ENCODE data around the gene POLR1G. TPM values are rescaled to one million over a fixed set of nuclear protein-coding genes. Genes with fewer than 3 reads are reported as not detected.
A peak's percentile ranks its signal among the peaks of the same experiment; 100 is the strongest.
"Not testable (repeated sequence)": the region's sequence is repeated elsewhere in the genome, so short reads cannot be mapped to it uniquely, and the experiment has no call there.

Gene POLR1G
- total RNA-seq, 1 experiment from 2014 or later: 12.7 TPM

DNA sequence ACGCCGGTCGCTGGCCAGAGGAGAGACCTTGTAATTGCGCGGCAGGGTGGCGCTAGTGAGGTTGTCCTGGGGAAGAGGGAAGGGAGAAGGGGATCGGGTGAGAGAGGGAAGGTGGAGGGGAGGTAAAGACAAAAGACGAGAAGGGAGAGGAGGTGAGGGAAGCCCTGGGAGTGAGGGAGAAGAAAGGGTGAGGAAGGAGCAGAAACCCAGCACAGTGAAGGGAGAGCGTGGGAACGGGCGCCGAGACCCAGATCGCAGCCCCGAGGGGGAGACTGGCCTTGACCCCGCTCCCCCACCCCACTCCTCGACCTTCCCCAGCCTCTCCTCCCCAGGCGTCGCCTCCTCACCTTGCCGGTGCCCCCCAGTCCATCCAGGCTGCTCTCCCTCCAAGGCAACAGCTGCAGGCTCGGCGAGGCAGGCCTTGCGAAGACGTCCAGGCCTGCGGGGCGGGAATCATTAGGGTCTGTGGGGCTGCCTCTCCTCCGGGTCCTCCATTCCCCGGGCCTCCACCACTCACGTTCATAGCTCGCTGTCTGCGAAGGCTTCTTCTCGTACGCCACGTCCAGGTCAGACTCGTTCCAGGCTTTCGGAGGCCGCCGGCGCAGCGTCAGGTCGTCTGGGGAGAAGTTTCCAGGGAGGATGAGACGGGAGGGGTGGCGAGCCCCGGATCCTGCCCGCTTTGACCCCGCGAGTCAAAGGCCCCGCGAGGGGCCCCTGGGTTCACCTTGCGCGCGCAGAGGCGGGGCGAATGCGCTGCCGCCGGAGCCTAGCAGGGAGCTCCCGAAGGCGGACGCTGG, 10.4 kb upstream of the POLR1G start:
- DNase-seq (ENCODE audit: extremely low read depth, low read depth): no peak

DNA sequence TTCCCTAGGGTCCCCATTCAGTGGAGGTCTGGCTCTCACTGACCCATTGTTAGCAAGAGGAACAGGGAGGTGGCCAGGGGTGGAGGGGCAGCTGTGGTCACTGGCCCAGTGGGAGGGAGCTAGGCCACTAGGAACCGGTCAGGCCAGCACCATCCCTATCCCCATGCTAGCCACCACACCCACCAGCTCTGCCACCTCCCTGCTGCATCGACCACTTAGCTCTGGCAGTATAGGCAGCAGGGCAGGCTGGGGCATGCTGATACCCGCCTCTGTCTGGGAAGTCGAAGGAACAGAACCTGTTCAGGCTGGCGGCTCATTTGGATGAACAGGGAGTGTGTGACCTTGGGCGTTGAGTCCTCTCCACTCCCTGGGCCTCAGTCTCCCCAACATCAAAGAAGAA, 6.3 kb upstream of the POLR1G start:
- DNase-seq (ENCODE audit: extremely low read depth, low read depth): no peak

DNA sequence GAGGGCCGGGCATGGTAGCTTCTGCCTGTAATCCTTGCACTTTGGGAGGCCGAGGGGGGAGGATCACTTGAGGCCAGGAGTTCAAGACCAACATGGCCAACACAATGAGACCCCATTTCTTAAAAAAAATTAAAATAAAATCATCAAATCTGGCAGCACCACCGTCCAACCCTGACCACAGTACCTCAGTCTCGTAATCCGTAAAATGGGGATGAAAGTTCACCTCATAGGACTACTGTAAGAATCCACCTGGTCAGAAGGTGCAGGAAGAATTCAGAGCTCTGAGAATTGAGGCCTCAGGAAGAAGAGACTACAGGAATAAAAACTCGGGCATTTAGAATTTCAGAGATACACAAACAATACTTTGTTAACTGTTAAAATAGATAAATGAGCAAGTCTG, 4.6 kb upstream of the POLR1G start:
- no peak for DNase-seq (ENCODE audit: extremely low read depth, low read depth)

DNA sequence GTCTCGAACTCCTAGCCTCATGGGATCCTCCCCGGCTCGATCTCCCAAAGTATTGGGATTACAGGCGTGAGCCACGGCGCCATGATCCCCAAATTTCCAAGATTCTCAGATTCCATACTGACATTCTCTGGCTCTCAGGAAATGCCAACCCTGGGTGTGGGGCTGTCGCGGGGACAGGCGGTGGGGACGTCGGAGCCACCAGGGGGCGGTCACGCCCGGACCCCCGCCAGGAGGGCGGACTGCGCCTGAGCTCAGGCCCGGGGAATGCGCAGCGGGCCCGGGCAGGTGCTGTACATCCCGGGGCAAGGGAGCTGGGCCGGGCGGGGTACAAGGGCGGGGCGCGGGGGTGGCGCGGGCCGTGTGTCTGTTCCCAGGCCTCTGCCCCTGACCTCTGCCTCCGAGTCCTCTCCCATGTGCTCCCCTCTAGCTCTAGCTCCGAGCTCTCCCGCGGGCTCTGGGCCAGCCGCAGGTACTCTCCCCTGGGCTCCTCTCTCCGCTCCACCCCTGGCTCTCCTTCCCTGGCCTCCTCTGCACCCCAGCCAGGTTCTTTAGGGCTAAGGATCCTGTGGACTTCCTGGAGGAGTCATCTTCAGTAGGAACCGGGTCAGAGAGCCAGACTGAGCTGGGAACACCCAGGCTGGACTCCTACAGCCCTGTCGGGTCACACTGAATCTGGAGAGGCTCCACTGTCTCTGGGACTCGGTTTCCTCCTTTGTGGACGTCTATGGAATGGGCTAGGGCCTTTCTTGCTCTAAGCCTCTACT, 4.0 kb upstream of the POLR1G start:
- DNase-seq (ENCODE audit: extremely low read depth, low read depth): peak; percentile 33

DNA sequence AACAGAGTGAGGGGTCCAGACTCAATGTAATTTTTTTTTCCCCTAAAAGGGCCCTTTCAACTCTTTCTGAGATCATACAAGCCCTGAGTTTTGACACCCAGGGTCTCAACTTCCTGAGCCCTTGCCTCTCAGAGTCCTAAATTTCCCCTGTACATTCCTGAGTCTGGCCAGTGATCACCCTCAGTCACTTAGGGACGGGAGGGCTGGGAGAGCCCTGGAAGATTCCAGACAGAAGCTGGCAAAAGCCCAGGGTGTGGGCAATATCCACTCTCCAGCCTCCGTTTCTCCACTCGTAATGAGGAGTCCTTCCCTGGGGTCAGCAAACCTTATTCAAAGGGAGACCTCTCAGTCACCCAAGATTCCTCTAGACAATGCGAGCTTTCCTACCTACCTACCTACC, 3.2 kb upstream of the POLR1G start:
- DNase-seq (ENCODE audit: extremely low read depth, low read depth): no peak

DNA sequence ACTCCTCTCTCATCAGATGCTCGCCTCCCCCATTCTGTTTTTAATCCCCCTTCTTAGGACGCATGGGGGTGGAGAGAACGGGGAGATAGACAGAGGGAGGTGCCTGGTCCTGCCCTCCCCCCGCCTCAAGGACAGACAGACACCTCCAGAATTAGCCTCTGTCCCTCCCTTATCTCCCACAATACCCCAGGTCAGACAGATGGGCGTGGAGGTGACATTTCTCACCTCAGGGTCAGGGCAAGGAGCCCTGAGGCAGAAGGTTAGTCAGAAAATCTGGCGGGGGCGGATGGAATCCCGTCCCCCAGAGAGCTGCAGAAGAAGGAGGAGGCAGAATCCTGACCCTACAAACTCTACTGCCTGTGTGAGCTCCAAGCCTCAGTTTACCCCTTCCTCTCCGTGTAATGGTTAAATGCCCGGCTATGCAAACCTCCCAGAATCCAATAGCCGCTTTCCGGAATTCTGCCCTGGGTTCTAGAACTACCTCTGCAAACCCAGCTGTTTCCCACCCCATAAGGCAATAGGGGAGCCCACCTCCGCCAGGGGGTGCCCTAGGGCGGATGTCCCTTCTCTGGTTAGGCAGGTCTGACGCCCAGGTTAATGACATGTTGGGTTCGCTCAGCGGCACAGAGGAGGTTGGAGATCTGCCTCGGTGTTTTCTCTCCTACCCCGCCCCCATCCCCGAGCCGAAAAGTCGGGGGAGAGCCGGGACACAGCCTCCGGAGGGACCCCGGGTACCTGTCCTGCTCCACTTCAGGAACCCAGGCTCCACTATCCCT, 2.5 kb upstream of the POLR1G start:
- DNase-seq (ENCODE audit: extremely low read depth, low read depth): no peak

DNA sequence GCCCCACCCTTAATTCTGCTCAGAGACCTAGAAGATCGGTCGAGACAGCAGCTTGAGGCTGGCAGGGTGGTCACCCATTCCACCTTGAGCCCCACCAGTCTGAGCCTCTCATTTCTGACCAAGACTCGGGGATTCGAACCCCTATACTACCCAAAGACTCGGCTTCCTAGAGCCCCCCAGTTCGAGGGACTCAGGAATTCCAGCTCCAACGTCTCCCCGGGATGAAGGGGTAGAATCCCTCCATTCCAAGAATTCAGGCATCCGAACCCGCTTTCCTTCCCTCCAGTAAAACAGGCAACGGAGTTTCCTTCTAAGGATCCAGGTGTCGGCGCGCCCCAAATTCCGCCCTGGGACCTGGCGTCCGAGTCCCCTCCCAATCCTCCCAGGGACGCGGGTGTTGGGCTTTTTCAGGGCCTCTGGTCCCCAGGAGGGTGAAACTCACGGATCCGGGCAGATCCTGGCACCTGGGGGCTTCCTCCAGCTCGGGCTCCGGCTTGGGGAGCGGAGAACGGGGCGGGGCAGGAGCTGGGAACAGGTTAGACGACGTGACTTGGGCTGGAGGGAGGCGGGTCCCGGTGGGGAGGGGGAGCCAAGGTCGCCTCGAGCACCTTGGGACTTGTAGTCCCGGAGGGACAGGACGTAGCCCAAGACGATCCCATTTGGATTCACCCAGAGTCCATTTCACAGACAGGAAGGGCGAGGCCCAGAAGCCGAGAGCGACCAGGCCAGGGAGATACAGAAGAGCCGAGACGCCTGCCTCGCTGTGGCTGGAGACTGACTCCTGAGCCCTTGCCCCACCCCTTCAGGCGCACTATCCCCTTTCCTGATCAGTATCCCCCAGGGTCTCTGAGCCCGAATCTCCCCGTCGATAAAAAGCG, 1.6 kb upstream of the POLR1G start, which contains the start of gene PPP1R13L:
PPP1R13L (minus strand) TSS at position 513 of the 878 bp plus-strand sequence. CDS start 6,751 bp downstream, outside the sequence.
- DNase-seq (ENCODE audit: extremely low read depth, low read depth): no peak

DNA sequence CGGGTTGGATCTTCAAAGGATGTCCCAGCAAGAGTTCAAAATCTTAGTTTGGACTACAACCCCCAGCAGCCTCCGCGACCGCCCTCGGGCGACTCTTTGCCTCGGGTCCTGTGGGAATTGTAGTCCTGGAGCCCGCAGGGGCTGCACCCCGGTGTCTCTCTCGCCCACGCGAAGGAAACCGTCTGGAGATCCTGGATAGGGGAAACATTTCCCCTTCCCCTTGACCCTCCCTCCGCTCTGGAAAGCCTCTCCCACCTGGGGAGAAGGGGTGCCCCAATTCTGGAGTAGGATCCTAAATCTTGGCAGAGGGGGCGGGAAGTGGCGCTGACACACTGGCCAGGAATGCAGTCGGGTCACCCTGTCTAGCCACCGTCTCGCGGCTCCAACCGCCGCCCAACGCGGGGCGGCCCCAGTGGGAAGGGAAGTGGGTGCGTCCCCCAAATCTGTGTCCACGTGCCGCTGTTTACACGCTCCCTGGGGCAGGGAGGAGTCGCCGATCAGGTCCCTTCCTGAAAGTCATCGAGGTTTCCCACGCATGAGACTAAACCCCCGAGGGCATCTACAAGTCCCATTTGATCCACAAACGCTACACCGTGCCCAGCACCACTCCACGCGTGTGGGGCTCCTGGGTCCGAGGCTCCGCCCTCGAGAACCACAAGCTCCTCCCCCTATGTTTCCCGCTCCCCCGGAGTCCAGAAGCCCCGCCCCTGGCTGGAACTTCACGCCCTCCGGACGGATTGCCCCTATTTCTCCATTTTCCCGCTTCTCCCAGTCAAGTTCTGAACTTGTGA, 814 bp upstream of the POLR1G start:
- DNase-seq (ENCODE audit: extremely low read depth, low read depth): peak; percentile 71

DNA sequence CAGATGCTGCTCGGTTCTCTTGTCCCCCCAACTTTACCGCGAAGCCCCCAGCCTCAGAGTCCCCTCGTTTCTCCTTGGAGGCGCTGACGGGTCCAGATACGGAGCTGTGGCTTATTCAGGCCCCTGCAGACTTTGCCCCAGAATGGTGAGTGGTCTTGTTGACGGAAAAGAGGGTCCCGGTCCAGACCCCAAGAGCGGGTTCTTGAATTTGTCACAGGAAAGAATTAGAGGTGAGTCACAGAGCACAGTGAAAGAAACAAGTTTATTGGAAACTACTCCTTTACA, 589 bp downstream of the POLR1G start:
- DNase-seq (ENCODE audit: extremely low read depth, low read depth): no peak

DNA sequence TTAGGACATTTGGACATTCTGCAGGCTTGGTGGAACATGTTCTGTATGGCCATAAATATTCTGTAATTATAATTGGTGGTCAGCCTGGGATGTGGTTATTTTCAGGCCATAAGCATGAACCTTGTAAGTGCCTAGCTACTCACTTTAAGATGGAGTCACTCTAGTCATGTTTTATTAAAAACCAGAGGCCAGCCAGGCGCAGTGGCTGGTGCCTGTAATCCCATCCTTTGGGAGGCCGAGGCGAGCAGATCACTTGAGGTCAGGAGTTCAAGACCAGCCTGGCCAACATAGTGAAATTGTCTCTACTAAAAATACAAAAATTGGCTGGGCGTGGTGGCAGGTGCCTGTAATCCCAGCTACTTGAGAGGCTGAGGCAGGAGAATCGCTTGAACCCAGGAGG, 1.1 kb downstream of the POLR1G start:
- DNase-seq (ENCODE audit: extremely low read depth, low read depth): not testable (repeated sequence)

DNA sequence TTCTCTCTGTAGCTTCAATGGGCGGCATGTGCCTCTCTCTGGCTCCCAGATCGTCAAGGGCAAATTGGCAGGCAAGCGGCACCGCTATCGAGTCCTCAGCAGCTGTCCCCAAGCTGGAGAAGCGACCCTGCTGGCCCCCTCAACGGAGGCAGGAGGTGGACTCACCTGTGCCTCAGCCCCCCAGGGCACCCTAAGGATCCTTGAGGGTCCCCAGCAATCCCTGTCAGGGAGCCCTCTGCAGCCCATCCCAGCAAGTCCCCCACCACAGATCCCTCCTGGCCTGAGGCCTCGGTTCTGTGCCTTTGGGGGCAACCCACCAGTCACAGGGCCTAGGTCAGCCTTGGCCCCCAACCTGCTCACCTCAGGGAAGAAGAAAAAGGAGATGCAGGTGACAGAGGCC, 1.7 kb downstream of the POLR1G start:
- DNase-seq (ENCODE audit: extremely low read depth, low read depth): no peak

DNA sequence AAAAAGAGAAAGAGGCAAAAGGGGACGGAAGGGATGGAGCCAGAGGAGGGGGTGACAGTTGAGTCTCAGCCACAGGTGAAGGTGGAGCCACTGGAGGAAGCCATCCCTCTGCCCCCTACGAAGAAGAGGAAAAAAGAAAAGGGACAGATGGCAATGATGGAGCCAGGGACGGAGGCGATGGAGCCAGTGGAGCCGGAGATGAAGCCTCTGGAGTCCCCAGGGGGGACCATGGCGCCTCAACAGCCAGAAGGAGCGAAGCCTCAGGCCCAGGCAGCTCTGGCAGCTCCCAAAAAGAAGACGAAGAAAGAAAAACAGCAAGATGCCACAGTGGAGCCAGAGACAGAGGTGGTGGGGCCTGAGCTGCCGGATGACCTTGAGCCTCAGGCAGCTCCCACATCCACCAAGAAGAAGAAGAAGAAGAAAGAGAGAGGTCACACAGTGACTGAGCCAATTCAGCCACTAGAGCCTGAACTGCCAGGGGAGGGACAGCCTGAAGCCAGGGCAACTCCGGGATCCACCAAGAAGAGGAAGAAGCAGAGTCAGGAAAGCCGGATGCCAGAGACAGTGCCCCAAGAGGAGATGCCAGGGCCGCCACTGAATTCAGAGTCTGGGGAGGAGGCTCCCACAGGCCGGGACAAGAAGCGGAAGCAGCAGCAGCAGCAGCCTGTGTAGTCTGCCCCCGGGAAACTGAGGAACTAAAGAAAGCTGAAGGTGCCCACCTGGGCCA, 2.5 kb downstream of the POLR1G start:
- no peak for DNase-seq (ENCODE audit: extremely low read depth, low read depth)

DNA sequence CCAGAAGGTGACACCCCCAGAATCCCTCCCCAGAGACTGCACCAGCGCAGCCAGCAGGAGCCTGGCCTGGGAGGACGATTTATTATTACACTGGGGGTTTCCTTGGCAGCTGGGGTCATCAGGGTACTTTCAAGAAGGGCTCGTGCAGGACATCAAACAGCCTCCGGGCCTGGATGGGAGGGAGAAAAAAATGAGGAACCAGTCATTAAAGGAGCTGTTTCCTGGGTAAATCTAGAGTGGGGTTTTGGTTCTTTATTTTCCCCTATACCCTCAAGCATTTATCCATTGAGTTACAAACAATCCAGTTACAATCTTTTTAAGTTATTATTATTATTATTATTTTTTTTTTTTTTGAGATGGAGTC, 3.1 kb downstream of the POLR1G start:
- DNase-seq (ENCODE audit: extremely low read depth, low read depth): no peak

DNA sequence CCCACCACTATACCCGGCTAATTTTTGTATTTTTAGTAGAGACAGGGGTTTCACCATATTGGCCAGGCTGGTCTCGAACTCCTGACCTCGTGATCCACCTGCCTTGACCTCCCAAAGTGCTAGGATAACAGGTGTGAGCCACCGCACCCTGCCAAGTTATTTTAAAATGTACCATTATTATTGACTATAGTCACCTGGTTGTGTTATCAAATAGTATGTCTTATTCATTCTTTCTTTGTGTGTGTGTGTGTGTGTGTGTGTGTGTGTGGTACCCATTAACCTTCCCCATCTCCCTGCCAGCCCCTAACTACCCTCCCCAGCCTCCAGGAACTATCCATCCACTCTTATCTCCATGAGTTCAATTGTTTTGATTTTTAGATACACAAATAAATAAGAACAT, 3.9 kb downstream of the POLR1G start:
- DNase-seq (ENCODE audit: extremely low read depth, low read depth): not testable (repeated sequence)

DNA sequence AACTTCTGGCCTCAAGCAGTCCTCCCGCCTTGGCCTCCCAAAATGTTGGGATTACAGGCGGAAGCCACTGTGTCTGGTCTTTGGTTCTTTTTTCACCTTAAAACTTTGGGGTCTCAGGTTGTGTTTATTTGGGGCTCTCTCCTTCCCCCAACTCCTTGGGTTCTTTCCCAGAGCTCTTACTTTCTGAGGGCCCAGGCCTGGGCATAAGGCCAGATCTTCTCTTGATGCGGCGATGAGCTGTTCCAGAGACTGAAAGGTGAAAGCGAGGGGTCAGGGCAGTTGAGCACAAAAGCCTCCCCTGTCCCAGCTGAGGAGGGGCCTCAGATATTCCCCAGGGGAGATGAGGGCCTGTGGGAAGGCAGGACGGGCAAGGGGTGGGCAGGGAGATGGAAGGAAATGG, 7.1 kb downstream of the POLR1G start:
- no peak for DNase-seq (ENCODE audit: extremely low read depth, low read depth)

DNA sequence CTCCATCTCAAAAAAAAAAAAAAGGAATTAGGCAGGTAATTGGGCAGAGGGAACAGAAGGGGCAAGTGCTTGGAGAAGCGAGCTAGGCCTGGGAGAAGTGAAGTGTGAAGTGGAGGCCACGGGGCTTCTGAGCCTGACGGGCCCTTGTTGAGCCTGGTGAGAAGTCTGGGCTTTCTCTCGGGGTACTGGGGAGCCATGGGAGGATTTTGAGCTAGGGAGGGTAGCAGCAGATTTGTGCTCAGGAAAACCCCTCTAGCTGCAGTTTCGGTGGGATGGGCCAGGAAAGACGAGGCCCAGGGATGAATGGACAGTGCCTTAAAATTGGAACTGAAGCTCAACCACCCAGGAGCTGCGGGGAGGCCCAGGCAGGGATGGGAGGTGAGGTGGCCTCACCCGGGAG, 8.0 kb downstream of the POLR1G start:
- DNase-seq (ENCODE audit: extremely low read depth, low read depth): no peak

DNA sequence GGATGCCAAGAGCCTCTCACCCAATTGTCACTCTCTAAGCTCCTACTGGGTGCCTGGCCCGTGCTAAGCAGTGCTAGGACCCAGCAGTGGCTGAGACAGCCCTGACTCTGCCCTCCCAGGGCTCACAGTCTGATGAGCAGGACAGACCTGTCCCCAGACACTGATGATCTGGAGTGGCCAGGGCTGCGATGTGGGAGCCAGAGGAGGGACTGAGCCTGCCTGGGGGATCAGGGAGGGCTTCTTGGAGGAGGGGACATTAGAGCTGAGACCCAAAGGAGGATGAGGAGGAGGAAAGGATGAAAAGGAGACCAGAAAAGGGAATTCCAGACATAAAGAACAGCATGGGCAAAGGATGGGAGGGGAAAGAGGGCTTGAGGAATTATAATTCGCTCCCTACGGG, 10.7 kb downstream of the POLR1G start:
- DNase-seq (ENCODE audit: extremely low read depth, low read depth): no peak

DNA sequence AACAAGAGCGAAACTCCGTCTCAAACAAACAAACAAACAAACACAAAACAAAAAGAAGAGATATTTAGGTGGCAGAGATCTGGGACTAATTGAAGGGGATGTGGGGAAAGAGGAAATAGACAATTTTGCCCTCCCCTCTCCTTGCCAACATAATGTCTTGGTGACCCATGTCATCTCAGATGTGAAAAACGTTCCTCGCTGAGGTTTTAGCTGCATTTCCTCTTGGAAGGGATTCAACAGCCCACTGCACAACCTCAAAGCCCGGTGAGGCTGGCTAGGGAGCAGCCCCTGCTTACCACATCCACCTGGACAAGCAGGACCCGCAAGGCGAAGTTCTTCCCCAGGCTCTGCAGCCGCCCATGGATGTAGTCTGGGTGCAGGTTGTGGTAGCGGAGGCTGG, 12.4 kb downstream of the POLR1G start:
- no peak for DNase-seq (ENCODE audit: extremely low read depth, low read depth)

DNA sequence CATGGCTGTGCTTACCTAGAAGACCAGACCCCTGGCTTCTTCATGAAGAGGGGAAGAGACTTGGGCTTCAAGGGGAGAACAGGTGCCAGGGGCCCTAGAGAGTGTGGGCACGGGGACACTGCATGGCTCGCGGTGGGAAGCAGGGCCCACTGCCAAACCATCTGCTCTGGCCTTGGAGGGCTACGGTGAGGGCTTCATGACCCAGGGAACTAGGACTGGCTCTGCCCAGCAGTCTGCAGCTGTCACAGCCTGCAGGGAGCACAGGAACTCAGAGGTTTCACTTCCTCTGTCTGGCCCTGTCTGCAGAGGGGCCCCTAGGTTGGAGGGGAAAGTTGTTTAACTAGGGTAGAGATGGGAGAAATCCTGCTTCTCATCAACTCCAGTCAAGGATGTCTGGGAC, 13.0 kb downstream of the POLR1G start:
- DNase-seq (ENCODE audit: extremely low read depth, low read depth): no peak

Data from NCI-H460 (cell line).